Right lobe of liver (tissue), 6 donors: Measurements from ENCODE around the gene HDAC4. TPM values are rescaled to one million over a fixed set of nuclear protein-coding genes. Genes with fewer than 3 reads are reported as not detected.
A peak's percentile ranks its signal among the peaks of the same experiment; 100 is the strongest.

Source experiments
- ATAC-seq, 4 donors: fragments of 200-7000 bp; cut with Tn5 transposase; one replicate each; pipeline ENCODE4 v1.9.1; 2020; ENCODE audit warnings: mild to moderate bottlenecking in 4 of 4, moderate library complexity in 4 of 4
- DNase-seq, 3 donors: peaks; one replicate each; pipeline ENCODE4 v3.0.0-alpha.2; 2020
- H3K27ac ChIP-seq, 3 donors: fragments of 200-600 bp; one replicate each; pipeline ENCODE4 v1.8.0; 2022
- H3K27me3 ChIP-seq, 2 donors: fragments of 200-600 bp; one replicate each; pipeline ENCODE4 v1.8.0; 2022
- H3K36me3 ChIP-seq, 4 donors: fragments of 200-600 bp; sonication (generic) in 1 of 4; one replicate each; pipeline versions ENCODE4 v1.5.1 to v1.8.0; 2017 to 2022; ENCODE audit warnings: control low read depth in 1 of 4
- H3K4me1 ChIP-seq, 4 donors: fragments of 200-600 bp; sonication (generic) in 1 of 4; one replicate each; pipeline versions ENCODE4 v1.5.1 to v1.8.0; 2017 to 2022; ENCODE audit warnings: control low read depth in 1 of 4
- H3K4me3 ChIP-seq, 3 donors: fragments of 200-600 bp; one replicate each; pipeline ENCODE4 v1.8.0; 2022
- H3K9me3 ChIP-seq, 4 donors: fragments of 200-600 bp; sonication (generic) in 1 of 4; one replicate each; pipeline versions ENCODE4 v1.5.1 to v1.8.0; 2017 to 2022; ENCODE audit warnings: control low read depth in 1 of 4
- CTCF ChIP-seq, 4 donors: fragments of 200-600 bp in 3 of 4; fragments of 450-650 bp in 1 of 4; IDR thresholded peaks; one replicate each; pipeline versions ENCODE4 v1.5.1 to v1.8.0; 2016 to 2022; ENCODE audit warnings: antibody characterized with exemption in 4 of 4, mild to moderate bottlenecking in 2 of 4
- POLR2A ChIP-seq: fragments of 450-650 bp; IDR thresholded peaks from one replicate; pipeline ENCODE4 v1.6.1; 2017; ENCODE audit warnings: antibody characterized with exemption, mild to moderate bottlenecking
- WGBS: methylation state at CpG from one replicate; pipeline ENCODE4 v1.1.6; 2018; ENCODE audit warnings: low coverage, low lambda C conversion rate; ENCODE audit not compliant: insufficient coverage; ENCODE audit errors: missing lambda C conversion rate; 5-methylcytosine and 5-hydroxymethylcytosine counted together
- intact Hi-C, 2 donors: fragments of 100-400 bp; cut with DNase I; formaldehyde crosslinking; loops; one replicate each; pipeline versions ENCODE4 v1.11.2 to v1.14.1; 2022
- total RNA-seq, 6 experiments: library from RNA; depleted of rRNA in 2 of 6; stranded (reverse); fragments of >200 nt in 2 of 6; fragmentation: NEBNext Ultra II Directional in 3 of 6; extraction: Animal tissue kit (Norgen Biotek cat#: 25700) in 3 of 6; gene quantifications; one replicate each; pipeline versions ENCODE4 v1.1.0 to v1.2.4, GENCODE V29; 2016 to 2023
- donor health status: DM: no; HTN: yes; CAD: no.
- donor health status: DM: no; HTN: no; CAD: no.
- donor health status: DM: no; HTN: no; CAD: no.
- donor health status: DM: no; HTN: yes; CAD: no.
- donor health status: DM: no; HTN: yes; CAD: no.

HDAC4 gene
- total RNA-seq, 6 experiments from 2014 or later = 8.9 to 22.4 (median 14.7) TPM

- TF ChIP-seq CTCF (IDR thresholded peaks at IDR 0.05) = no peak
- TF ChIP-seq POLR2A = no peak
- peak in 2 of 3 donors; percentile 23 to 29 for DNase-seq
- 82% methylated on average over 3 of the region's 7 CpGs for WGBS
Measured at GRCh38 chr2:239381709-239382134, 19.1 kb downstream of the HDAC4 start.

GRCh38 chr2:239380831-239381708, 19.8 kb downstream of the HDAC4 start:
- 41% methylated on average over 23 of the region's 30 CpGs for WGBS
- no peak overlapping the region for H3K27ac ChIP-seq
- H3K4me1 ChIP-seq = no peaks in the 10 kb centered on the region
- no peak overlapping the region for H3K4me3 ChIP-seq
- peaks cover 0 to 3% (median 0%) of the 10 kb centered on the region in 4 donors for H3K36me3 ChIP-seq
- intact Hi-C loops = no loop called here
- H3K27me3 ChIP-seq = no peaks in the 10 kb centered on the region
- DNase-seq = peak; percentile 42 to 55 (median 54)
- no peaks in the 10 kb centered on the region for H3K9me3 ChIP-seq
- ATAC-seq = peak; percentile 57 to 75 (median 71)
- TF ChIP-seq POLR2A = no peak
- no peak for TF ChIP-seq CTCF (IDR thresholded peaks at IDR 0.05)

More at GRCh38 chr2:239381709-239382134, 19.1 kb downstream of the HDAC4 start:
- Histone ChIP-seq H3K9me3 (no peaks in the 10 kb centered on the region), H3K27me3 (no peaks in the 10 kb centered on the region), H3K4me3 (no peak overlapping the region), H3K4me1 (no peaks in the 10 kb centered on the region), H3K27ac (no peak overlapping the region), H3K36me3 (peaks cover 0 to 3% (median 0%) of the 10 kb centered on the region in 4 donors)
- intact Hi-C loops = no loop called here
- no peak for ATAC-seq

- intact Hi-C loops = no loop called here
- H3K4me1 ChIP-seq = no peaks in the 10 kb centered on the region
- DNase-seq (peak in 2 of 3 donors; percentile 23 to 51), ATAC-seq (no peak)
- no peaks in the 10 kb centered on the region for H3K27me3 ChIP-seq
- WGBS = 97% methylated on average over 6 of the region's 19 CpGs
- TF ChIP-seq CTCF (IDR thresholded peaks at IDR 0.05) (no peak), POLR2A (no peak)
- no peaks in the 10 kb centered on the region for H3K9me3 ChIP-seq
- peaks cover 0 to 3% (median 0%) of the 10 kb centered on the region in 4 donors for H3K36me3 ChIP-seq
- no peak overlapping the region for H3K4me3 ChIP-seq
- no peak overlapping the region for H3K27ac ChIP-seq
Measured at GRCh38 chr2:239379641-239380170, 21.1 kb downstream of the HDAC4 start.

- DNase-seq = peak; percentile 20 to 53 (median 47)
- peak in 2 of 4 donors; percentile 9 to 12 for ATAC-seq
- H3K27ac ChIP-seq = no peak overlapping the region
- intact Hi-C loops = no loop called here
- no peak for TF ChIP-seq POLR2A
- no peak for TF ChIP-seq CTCF (IDR thresholded peaks at IDR 0.05)
- H3K9me3 ChIP-seq = no peaks in the 10 kb centered on the region
- no peaks in the 10 kb centered on the region for H3K4me1 ChIP-seq
- H3K27me3 ChIP-seq = no peaks in the 10 kb centered on the region
- 43% methylated on average over 6 of the region's 20 CpGs for WGBS
- H3K4me3 ChIP-seq = no peak overlapping the region
- H3K36me3 ChIP-seq = peaks cover 0 to 3% (median 0%) of the 10 kb centered on the region in 4 donors
Measured at GRCh38 chr2:239378918-239379640, 21.7 kb downstream of the HDAC4 start.
